LNCaP clone FGC (cell line): ENCODE data around the gene ESPNL.
"Not testable (repeated sequence)": the region's sequence is repeated elsewhere in the genome, so short reads cannot be mapped to it uniquely, and the experiment has no call there.

Experiments used
- DNase-seq: peaks from one replicate; pipeline ENCODE4 v3.0.0-alpha.2; 2011; ENCODE audit warnings: low read depth
- H3K4me3 ChIP-seq: 2 replicates; pipeline ENCODE4 v1.5.1; 2011; ENCODE audit warnings: mild to moderate bottlenecking, low read depth, low read length, control low read depth
- CTCF ChIP-seq: IDR thresholded peaks from 2 replicates; pipeline ENCODE4 v1.5.1; 2012; ENCODE audit warnings: mild to moderate bottlenecking; ENCODE audit not compliant: control insufficient read depth, insufficient read depth; ENCODE audit errors: extremely low read depth

Gene ESPNL, protein sequence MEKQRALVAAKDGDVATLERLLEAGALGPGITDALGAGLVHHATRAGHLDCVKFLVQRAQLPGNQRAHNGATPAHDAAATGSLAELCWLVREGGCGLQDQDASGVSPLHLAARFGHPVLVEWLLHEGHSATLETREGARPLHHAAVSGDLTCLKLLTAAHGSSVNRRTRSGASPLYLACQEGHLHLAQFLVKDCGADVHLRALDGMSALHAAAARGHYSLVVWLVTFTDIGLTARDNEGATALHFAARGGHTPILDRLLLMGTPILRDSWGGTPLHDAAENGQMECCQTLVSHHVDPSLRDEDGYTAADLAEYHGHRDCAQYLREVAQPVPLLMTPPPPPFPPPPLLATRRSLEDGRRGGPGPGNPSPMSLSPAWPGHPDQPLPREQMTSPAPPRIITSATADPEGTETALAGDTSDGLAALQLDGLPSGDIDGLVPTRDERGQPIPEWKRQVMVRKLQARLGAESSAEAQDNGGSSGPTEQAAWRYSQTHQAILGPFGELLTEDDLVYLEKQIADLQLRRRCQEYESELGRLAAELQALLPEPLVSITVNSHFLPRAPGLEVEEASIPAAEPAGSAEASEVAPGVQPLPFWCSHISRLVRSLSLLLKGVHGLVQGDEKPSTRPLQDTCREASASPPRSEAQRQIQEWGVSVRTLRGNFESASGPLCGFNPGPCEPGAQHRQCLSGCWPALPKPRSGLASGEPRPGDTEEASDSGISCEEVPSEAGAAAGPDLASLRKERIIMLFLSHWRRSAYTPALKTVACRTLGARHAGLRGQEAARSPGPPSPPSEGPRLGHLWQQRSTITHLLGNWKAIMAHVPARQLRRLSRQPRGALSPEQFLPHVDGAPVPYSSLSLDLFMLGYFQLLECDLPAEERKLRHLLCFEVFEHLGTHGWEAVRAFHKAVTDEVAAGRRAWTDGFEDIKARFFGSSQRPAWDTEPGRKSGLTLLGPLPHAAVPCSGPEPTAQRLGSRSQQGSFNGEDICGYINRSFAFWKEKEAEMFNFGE

DNA sequence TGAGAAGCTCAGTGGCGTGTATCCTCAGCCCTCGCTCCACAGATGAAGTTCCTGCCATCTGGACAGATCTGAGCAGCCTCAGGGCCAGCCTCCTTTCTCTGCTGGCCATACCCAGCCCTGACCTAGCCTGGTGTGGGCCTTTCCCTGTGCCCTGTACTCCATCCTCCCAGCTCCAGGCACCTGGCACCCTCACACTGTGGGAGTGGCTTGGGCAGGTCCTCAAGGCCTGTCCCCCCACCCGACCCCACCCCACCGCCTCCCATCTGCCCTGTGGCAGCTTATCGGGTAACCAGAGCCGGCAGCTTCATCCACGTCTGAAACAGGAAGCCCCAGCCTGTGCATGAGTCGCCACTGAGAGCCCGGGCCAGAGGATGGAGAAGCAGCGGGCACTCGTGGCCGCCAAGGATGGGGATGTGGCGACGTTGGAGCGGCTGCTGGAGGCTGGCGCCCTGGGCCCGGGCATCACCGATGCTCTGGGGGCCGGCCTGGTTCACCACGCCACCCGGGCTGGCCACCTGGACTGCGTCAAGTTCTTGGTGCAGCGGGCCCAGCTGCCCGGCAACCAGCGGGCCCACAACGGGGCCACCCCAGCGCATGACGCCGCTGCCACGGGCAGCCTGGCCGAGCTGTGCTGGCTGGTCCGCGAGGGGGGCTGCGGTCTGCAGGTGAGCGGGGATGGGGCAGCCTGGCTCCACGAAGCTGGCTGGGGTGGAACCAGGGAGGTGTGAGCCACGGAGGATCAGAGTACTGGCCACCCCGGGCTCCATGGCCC is at the start of gene ESPNL:
ESPNL (plus strand) TSS at position 292 of the 772 bp plus-strand sequence; CDS start at position 372, 80 bp downstream.
- H3K4me3 ChIP-seq, result no peak within 1 kb of the TSS
- no peak for TF ChIP-seq CTCF
- no peak for DNase-seq

- no peak for DNase-seq
- no peak for TF ChIP-seq CTCF
- no peak overlapping the region for H3K4me3 ChIP-seq
These were observed 46.9 kb upstream of the ESPNL start for GRCh38 chr2:238053191-238053776.

- DNase-seq, result no peak
- H3K4me3 ChIP-seq, result no peak overlapping the region
- TF ChIP-seq CTCF, result no peak
These were observed 44.3 kb upstream of the ESPNL start for GRCh38 chr2:238055841-238056240.

- H3K4me3 ChIP-seq, result not testable (repeated sequence)
These were observed 42.2 kb upstream of the ESPNL start for GRCh38 chr2:238057696-238058575.

DNA sequence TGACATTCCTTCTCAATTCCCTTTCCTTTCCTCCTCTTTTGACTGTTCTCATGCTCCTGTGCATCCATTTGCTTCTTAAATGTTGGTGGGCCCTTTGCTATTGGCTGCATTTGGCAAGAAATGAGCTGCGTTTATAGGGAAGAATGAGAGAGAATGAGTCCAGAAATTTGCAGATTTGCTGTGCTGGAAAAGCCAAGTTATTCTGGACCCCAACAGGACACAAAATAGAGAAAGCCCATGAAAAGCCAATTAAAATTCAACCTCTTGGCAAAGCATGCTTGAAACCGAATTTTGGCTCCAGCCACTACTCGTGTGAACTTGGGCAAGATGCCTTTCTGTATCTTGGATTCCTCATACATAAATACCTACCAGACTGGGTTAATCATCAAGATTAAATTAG is 40.6 kb upstream of the ESPNL start:
- DNase-seq, result no peak
- H3K4me3 ChIP-seq, result peak overlapping the region; percentile 93
- no peak for TF ChIP-seq CTCF

More at GRCh38 chr2:238057696-238058575, 42.2 kb upstream of the ESPNL start:
- DNase-seq, result not testable (repeated sequence)

- peak overlapping the region; percentile 93 for H3K4me3 ChIP-seq
- no peak for DNase-seq
- no peak for TF ChIP-seq CTCF
These were observed 40.0 kb upstream of the ESPNL start for GRCh38 chr2:238060096-238060541.
